Upper lobe of left lung (tissue), 6 donors: ENCODE measurements around the gene MALRD1. TPM values are rescaled to one million over a fixed set of nuclear protein-coding genes. Genes with fewer than 3 reads are reported as not detected.

ENCODE experiments used
- ATAC-seq, 2 donors: fragments of 200-7000 bp; cut with Tn5 transposase; one replicate each; pipeline ENCODE4 v1.9.1; 2022; ENCODE audit warnings: mild to moderate bottlenecking in 2 of 2, moderate library complexity in 2 of 2; ENCODE audit not compliant: low FRiP score in 2 of 2
- DNase-seq, 2 donors: peaks; one replicate each; pipeline ENCODE4 v3.0.0-alpha.2; 2019 to 2020
- H3K27ac ChIP-seq, 4 donors: fragments of 200-600 bp; sonication (generic); one replicate each; pipeline ENCODE4 v1.5.1; 2016 to 2019
- H3K27me3 ChIP-seq, 4 donors: fragments of 200-600 bp; sonication (generic); one replicate each; pipeline ENCODE4 v1.5.1; 2017 to 2019
- H3K36me3 ChIP-seq, 4 donors: fragments of 200-600 bp; sonication (generic); one replicate each; pipeline ENCODE4 v1.5.1; 2016 to 2019
- H3K4me1 ChIP-seq, 4 donors: fragments of 200-600 bp; sonication (generic); one replicate each; pipeline ENCODE4 v1.5.1; 2018 to 2019
- H3K4me3 ChIP-seq, 4 donors: fragments of 200-600 bp; sonication (generic); one replicate each; pipeline ENCODE4 v1.5.1; 2017 to 2019; ENCODE audit warnings: mild to moderate bottlenecking in 2 of 4, moderate library complexity in 1 of 4
- H3K9me3 ChIP-seq, 4 donors: fragments of 200-600 bp; sonication (generic); one replicate each; pipeline ENCODE4 v1.5.1; 2018 to 2019
- EP300 ChIP-seq, 4 donors: sonication (generic); formaldehyde crosslinking; IDR thresholded peaks; one replicate each; pipeline ENCODE4 v1.5.1; 2017; ENCODE audit warnings: antibody characterized with exemption in 4 of 4, control low read depth in 2 of 4
- POLR2A ChIP-seq, 4 donors: fragments of 450-650 bp; IDR thresholded peaks; one replicate each; pipeline ENCODE4 v1.5.1; 2016 to 2017; ENCODE audit warnings: antibody characterized with exemption in 4 of 4, mild to moderate bottlenecking in 2 of 4
- POLR2AphosphoS5 ChIP-seq, 2 donors: sonication (generic); formaldehyde crosslinking; IDR thresholded peaks; one replicate each; pipeline ENCODE4 v1.5.1; 2017; ENCODE audit warnings: antibody characterized with exemption in 2 of 2
- WGBS, 2 donors: methylation state at CpG; one replicate each; pipeline ENCODE4 v1.1.5; 2017 to 2018; 5-methylcytosine and 5-hydroxymethylcytosine counted together
- total RNA-seq, 6 donors: library from RNA; depleted of rRNA in 4 of 6; stranded (reverse); fragments of >200 nt in 4 of 6; gene quantifications; one replicate each; pipeline versions ENCODE4 v1.1.0 to v1.2.1, GENCODE V29; 2016 to 2021
- TF ChIP-seq, protein P1 (sequence below), 6 experiments: fragments of 450-650 bp in 4 of 6; fragments of 200-600 bp in 2 of 6; sonication (generic) in 2 of 6; IDR thresholded peaks; one replicate each; pipeline ENCODE4 v1.5.1; 2016 to 2019; ENCODE audit warnings: antibody characterized with exemption in 6 of 6
- donor health status: DM: no; HTN: no; CAD: no; lungs with moderate emphysema.
- donor health status: DM: no; HTN: yes; CAD: no; lungs with severe emphysema.

The MALRD1 gene
- total RNA-seq, 6 donors from 2014 or later, result 2.7 to 21.0 (median 7.5) TPM

DNA sequence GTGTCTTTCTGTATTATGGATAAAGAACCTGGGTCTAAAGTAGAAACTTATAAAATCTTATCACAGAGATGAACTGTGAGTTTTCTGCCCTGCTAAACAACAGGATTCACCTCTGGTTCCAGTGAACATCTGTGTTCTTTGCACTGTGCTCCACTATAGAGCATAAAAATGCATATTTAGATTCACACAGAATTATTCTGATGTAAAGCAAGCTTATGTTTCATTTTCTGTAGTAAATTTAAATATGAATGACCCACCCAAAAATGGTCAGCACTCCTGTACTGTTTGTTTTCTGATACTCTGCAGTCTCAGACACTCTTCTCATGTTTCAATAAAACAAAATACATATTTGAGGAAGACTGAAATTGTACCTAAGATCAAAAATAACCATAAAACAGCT, 563.2 kb downstream of the MALRD1 start:
- TF ChIP-seq POLR2A (IDR thresholded peaks at IDR 0.05) (no peak), POLR2AphosphoS5 (IDR thresholded peaks at IDR 0.05) (no peak), EP300 (IDR thresholded peaks at IDR 0.05) (no peak)
- TF ChIP-seq, protein P1, sequence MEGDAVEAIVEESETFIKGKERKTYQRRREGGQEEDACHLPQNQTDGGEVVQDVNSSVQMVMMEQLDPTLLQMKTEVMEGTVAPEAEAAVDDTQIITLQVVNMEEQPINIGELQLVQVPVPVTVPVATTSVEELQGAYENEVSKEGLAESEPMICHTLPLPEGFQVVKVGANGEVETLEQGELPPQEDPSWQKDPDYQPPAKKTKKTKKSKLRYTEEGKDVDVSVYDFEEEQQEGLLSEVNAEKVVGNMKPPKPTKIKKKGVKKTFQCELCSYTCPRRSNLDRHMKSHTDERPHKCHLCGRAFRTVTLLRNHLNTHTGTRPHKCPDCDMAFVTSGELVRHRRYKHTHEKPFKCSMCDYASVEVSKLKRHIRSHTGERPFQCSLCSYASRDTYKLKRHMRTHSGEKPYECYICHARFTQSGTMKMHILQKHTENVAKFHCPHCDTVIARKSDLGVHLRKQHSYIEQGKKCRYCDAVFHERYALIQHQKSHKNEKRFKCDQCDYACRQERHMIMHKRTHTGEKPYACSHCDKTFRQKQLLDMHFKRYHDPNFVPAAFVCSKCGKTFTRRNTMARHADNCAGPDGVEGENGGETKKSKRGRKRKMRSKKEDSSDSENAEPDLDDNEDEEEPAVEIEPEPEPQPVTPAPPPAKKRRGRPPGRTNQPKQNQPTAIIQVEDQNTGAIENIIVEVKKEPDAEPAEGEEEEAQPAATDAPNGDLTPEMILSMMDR (IDR thresholded peaks at IDR 0.05), result no peak
- H3K27me3 ChIP-seq, result no peaks in the 10 kb centered on the region
- DNase-seq (no peak), ATAC-seq (no peak)
- no peak overlapping the region for H3K4me3 ChIP-seq
- no peaks in the 10 kb centered on the region for H3K36me3 ChIP-seq
- H3K4me1 ChIP-seq, result no peaks in the 10 kb centered on the region
- H3K9me3 ChIP-seq, result no peaks in the 10 kb centered on the region
- no peak overlapping the region for H3K27ac ChIP-seq

DNA sequence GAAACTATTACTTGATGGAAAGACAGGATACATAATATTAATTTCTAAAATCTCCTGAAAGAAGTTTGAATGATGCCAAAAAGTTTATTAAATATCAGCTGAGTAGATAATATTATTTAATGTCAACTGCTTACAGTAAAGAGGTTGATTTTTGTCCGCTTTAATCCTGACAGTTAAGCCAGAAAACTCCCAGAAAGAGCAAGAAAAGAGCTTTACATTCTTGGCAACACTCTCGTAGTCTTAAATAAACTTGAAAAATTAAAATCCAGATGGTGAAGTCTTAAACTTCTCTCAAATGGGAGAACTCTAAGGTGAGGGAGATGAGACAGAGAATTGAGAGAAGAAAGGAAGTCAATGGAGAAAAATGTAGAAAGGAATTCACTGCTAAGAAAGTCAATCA, 568.4 kb downstream of the MALRD1 start:
- H3K36me3 ChIP-seq, result no peaks in the 10 kb centered on the region
- no peak for DNase-seq
- WGBS, 2 donors, result 72 to 78% methylated on average over 2 of the region's 2 CpGs

DNA sequence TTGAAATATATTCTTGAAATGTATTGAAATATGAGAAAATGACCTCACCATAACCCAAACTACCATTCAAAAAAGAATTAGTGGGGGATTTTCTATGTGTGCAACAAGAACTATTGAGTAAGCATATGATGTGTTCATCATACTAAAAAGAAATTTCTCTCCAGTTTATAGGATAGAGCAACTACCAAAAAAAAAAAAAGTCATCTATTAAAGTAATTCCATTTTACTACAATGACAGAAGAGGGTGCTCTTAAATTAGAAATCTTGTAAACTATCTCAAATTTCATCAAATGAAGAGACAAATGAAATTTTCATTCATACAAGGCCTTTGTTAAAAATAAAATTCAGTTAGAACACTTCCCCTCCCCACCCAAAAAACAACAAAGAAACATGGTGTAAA, 572.2 kb downstream of the MALRD1 start:
- no peaks in the 10 kb centered on the region for H3K27me3 ChIP-seq
- no peaks in the 10 kb centered on the region for H3K4me1 ChIP-seq
- H3K4me3 ChIP-seq, result no peak overlapping the region
- no peak overlapping the region for H3K27ac ChIP-seq
- no peak for DNase-seq
- H3K9me3 ChIP-seq, result no peaks in the 10 kb centered on the region
- no peak for ATAC-seq
- H3K36me3 ChIP-seq, result no peaks in the 10 kb centered on the region
- TF ChIP-seq EP300 (IDR thresholded peaks at IDR 0.05) (no peak), POLR2AphosphoS5 (IDR thresholded peaks at IDR 0.05) (no peak), POLR2A (IDR thresholded peaks at IDR 0.05) (no peak)
- TF ChIP-seq, protein P1 (IDR thresholded peaks at IDR 0.05), result no peak

More for the DNA sequence above, 568.4 kb downstream of the MALRD1 start:
- H3K4me1 ChIP-seq, result no peaks in the 10 kb centered on the region
- ATAC-seq, result no peak
- H3K4me3 ChIP-seq, result no peak overlapping the region
- H3K27ac ChIP-seq, result no peak overlapping the region
- no peaks in the 10 kb centered on the region for H3K27me3 ChIP-seq
- H3K9me3 ChIP-seq, result no peaks in the 10 kb centered on the region
- TF ChIP-seq EP300 (IDR thresholded peaks at IDR 0.05) (no peak), POLR2A (IDR thresholded peaks at IDR 0.05) (no peak), POLR2AphosphoS5 (IDR thresholded peaks at IDR 0.05) (no peak)
- TF ChIP-seq, protein P1 (IDR thresholded peaks at IDR 0.05), result no peak

DNA sequence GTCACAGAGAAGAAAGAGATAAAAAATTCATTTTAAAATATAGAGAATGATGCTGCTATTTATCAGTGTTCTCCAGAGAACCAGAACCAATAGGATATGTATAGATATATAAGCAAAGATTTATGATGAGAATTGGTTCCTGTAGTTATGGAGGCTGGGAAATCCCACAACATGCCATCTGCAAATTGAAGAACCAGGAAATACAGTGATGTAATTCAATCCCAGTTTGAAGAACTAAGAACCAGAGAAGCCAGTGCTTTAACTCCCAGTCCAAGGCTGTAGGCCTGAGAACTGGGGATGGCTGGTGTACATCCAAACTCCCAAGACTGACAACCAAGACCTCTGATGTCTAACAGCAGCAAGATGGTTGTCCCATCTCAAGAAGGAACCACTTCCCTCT, 574.7 kb downstream of the MALRD1 start:
- no peak for DNase-seq
- Histone ChIP-seq H3K27ac (no peak overlapping the region), H3K4me1 (no peaks in the 10 kb centered on the region), H3K9me3 (no peaks in the 10 kb centered on the region), H3K36me3 (no peaks in the 10 kb centered on the region), H3K27me3 (no peaks in the 10 kb centered on the region), H3K4me3 (no peak overlapping the region)
- ATAC-seq, result no peak
- no peak for TF ChIP-seq POLR2A (IDR thresholded peaks at IDR 0.05)
- TF ChIP-seq POLR2AphosphoS5 (IDR thresholded peaks at IDR 0.05), result no peak
- TF ChIP-seq, protein P1 (IDR thresholded peaks at IDR 0.05), result no peak

DNA sequence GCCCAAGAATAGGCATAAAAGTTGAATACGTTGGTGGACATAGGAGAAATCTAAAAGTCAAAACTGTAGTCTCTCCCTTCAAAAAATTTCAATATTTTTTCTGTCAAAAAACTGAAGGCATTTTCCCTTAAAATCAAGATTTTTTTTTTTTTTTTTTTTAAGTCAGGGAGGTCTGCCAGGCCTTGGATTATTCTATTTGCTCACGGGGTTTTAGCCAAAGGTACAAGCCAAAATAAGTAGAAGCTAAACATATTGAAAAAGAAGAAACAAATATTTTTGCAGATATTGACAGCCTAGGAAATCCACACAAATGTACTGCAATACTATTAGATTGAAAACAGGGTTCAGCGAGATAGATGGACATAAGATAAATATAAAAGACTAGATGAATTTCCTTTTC, 577.6 kb downstream of the MALRD1 start:
- H3K27ac ChIP-seq, result no peak overlapping the region
- no peaks in the 10 kb centered on the region for H3K27me3 ChIP-seq
- ATAC-seq (no peak), DNase-seq (no peak)
- no peaks in the 10 kb centered on the region for H3K36me3 ChIP-seq
- TF ChIP-seq POLR2A (IDR thresholded peaks at IDR 0.05) (no peak), POLR2AphosphoS5 (IDR thresholded peaks at IDR 0.05) (no peak), EP300 (IDR thresholded peaks at IDR 0.05) (no peak)
- TF ChIP-seq, protein P1 (IDR thresholded peaks at IDR 0.05), result no peak
- H3K4me1 ChIP-seq, result no peaks in the 10 kb centered on the region
- H3K4me3 ChIP-seq, result no peak overlapping the region
- H3K9me3 ChIP-seq, result no peaks in the 10 kb centered on the region
- WGBS, 2 donors, result 85 to 93% methylated on average over 3 of the region's 3 CpGs
